K562 (cell line): Measurements from ENCODE around the gene SPEM1. TPM values are rescaled to one million over a fixed set of nuclear protein-coding genes. Genes with fewer than 3 reads are reported as not detected.

Experiments used
- ATAC-seq: fragments of 200-7000 bp; cut with Tn5 transposase; 3 replicates; pipeline ENCODE4 v1.9.1; 2020; ENCODE audit warnings: moderate library complexity
- BruUV-seq: library from RNA; stranded (reverse); fragments of 400-500 nt; replicated peaks from 2 replicates; lab custom pipeline; 2021; lab: Mats Ljungman, UMichigan
- CTCF ChIA-PET: fragments of 300-600 bp; formaldehyde crosslinking; extraction: SDS; loops from one replicate; lab custom pipeline; 2021; ENCODE audit warnings: low intra/inter-chr PET ratio; lab: Yijun Ruan, JAX
- POLR2A ChIA-PET: fragments of 300-600, 350-650 bp; sonication (Branson Sonifier 250); formaldehyde crosslinking; extraction: SDS; loops from one replicate; lab custom pipeline; 2021; ENCODE audit warnings: antibody characterized with exemption, inconsistent platforms; lab: Yijun Ruan, JAX
- DNase-seq, 4 experiments: peaks; one replicate each; pipeline versions ENCODE4 v3.0.0 to v3.0.0-alpha.2; 2011 to 2018; ENCODE audit warnings: low spot score in 3 of 4, mixed read lengths in 3 of 4; ENCODE audit errors: extremely low read depth in 1 of 4
- FAIRE-seq: peaks from 2 replicates; lab custom pipeline; 2011; peaks lifted over from hg19 to GRCh38; lab: Jason Lieb, UNC
- H2AFZ ChIP-seq: 2 replicates; pipeline ENCODE4 v1.6.0; 2011; ENCODE audit warnings: low read depth, low read length, control low read depth, inconsistent platforms
- H3K27ac ChIP-seq: fragments of 200-600 bp; 3 replicates; pipeline ENCODE4 v1.8.0; 2011; ENCODE audit warnings: low read depth, mild to moderate bottlenecking, control low read depth, inconsistent platforms, low read length, moderate library complexity, mixed read lengths; ENCODE audit errors: extremely low read depth
- H3K27me3 ChIP-seq, 2 experiments: fragments of 300-600 bp in 1 of 2; 2 replicates in 1 of 2; 3 replicates in 1 of 2; pipeline versions ENCODE4 v1.6.0 to v1.8.0; 2011; ENCODE audit warnings: inconsistent platforms in 2 of 2, low read length in 2 of 2, mild to moderate bottlenecking in 1 of 2, mixed read lengths in 1 of 2, moderate library complexity in 1 of 2; ENCODE audit not compliant: control insufficient read depth in 2 of 2, insufficient read depth in 2 of 2
- H3K36me3 ChIP-seq: fragments of 300-600 bp; 3 replicates; pipeline ENCODE4 v1.8.0; 2011; ENCODE audit warnings: mild to moderate bottlenecking, low read length, inconsistent platforms; ENCODE audit not compliant: control insufficient read depth, insufficient read depth
- H3K4me1 ChIP-seq, 2 experiments: fragments of 200-600 bp in 1 of 2; replicated peaks in 1 of 2; 2 replicates in 1 of 2; 3 replicates in 1 of 2; pipeline versions ENCODE4 v1.5.1 to v1.8.0; 2011; ENCODE audit warnings: inconsistent platforms in 2 of 2, low read length in 2 of 2, mild to moderate bottlenecking in 1 of 2, mixed read lengths in 1 of 2, moderate library complexity in 1 of 2; ENCODE audit not compliant: control insufficient read depth in 2 of 2, insufficient read depth in 2 of 2
- H3K4me2 ChIP-seq: 2 replicates; pipeline ENCODE4 v1.6.1; 2011; ENCODE audit warnings: low read length, control low read depth, inconsistent platforms, mixed read lengths; ENCODE audit not compliant: insufficient read depth
- H3K4me3 ChIP-seq: fragments of 200-600 bp; sonication (generic), shearing (Covaris generic); 2 replicates; pipeline ENCODE4 v1.5.1; 2016; ENCODE audit warnings: control low read depth, inconsistent platforms
- H3K79me2 ChIP-seq: fragments of 200-600 bp; 3 replicates; pipeline ENCODE4 v1.8.0; 2011; ENCODE audit warnings: low read length, inconsistent platforms; ENCODE audit not compliant: control insufficient read depth, insufficient read depth
- H3K9ac ChIP-seq, 2 experiments: 2 replicates each; pipeline versions ENCODE4 v1.6.0 to v1.6.1; 2011; ENCODE audit warnings: low read depth in 2 of 2, low read length in 2 of 2, control low read depth in 1 of 2, inconsistent platforms in 1 of 2, mild to moderate bottlenecking in 1 of 2, mixed read lengths in 1 of 2; ENCODE audit not compliant: insufficient read depth in 1 of 2
- H3K9me1 ChIP-seq: one replicate; pipeline ENCODE4 v1.6.0; 2011; ENCODE audit warnings: inconsistent platforms, mild to moderate bottlenecking, low read length, moderate library complexity; ENCODE audit not compliant: control insufficient read depth, insufficient read depth
- H3K9me3 ChIP-seq: replicated peaks from 2 replicates; pipeline ENCODE4 v1.5.1; 2011; ENCODE audit warnings: low read depth, low read length, inconsistent platforms; ENCODE audit not compliant: control insufficient read depth, insufficient read depth
- H4K20me1 ChIP-seq: replicated peaks from 2 replicates; pipeline ENCODE4 v1.6.1; 2011; ENCODE audit warnings: low read length, inconsistent platforms, mixed read lengths; ENCODE audit not compliant: control insufficient read depth, insufficient read depth
- CAMTA2 ChIP-seq: fragments of 250-450 bp; sonication (Bioruptor Pico); conservative IDR thresholded peaks from 2 replicates; pipeline ENCODE4 v1.5.1; 2022
- CBFA2T3 ChIP-seq: fragments of 450-650 bp; IDR thresholded peaks from 2 replicates; pipeline ENCODE4 v1.6.1; 2017
- CREM ChIP-seq: IDR thresholded peaks from 2 replicates; pipeline ENCODE4 v1.6.1; 2014; ENCODE audit warnings: antibody characterized with exemption, low read depth
- MCM3 ChIP-seq: fragments of 450-650 bp; IDR thresholded peaks from 2 replicates; pipeline ENCODE4 v1.6.1; 2016
- RFX7 ChIP-seq: fragments of 250-450 bp; sonication (Bioruptor Pico); IDR thresholded peaks from 2 replicates; pipeline ENCODE4 v1.5.1; 2021; ENCODE audit warnings: mild to moderate bottlenecking
- SOX6 ChIP-seq: fragments of 450-650 bp; IDR thresholded peaks from 2 replicates; pipeline ENCODE4 v1.6.1; 2014; ENCODE audit warnings: mild to moderate bottlenecking
- TBP ChIP-seq: optimal IDR thresholded peaks from 2 replicates; pipeline ENCODE3; 2011; ENCODE audit warnings: low read depth, low read length, improper control_type of control experiment
- ZBTB26 ChIP-seq: fragments of 450-650 bp; formaldehyde crosslinking; IDR thresholded peaks from 2 replicates; pipeline ENCODE4 v1.4.0; 2022; ENCODE audit warnings: missing genetic modification characterization
- ZNF212 ChIP-seq: fragments of 450-650 bp; formaldehyde crosslinking; IDR thresholded peaks from 2 replicates; pipeline ENCODE4 v1.4.0; 2020; ENCODE audit warnings: mild to moderate bottlenecking
- ZNF239 ChIP-seq: fragments of 250-450 bp; sonication (Bioruptor Pico); IDR thresholded peaks from 2 replicates; pipeline ENCODE4 v1.4.0; 2020; ENCODE audit warnings: mild to moderate bottlenecking
- WGBS: fragments of 100-300 bp; shearing (Covaris generic); methylation state at CpG from one replicate; pipeline ENCODE4 v1.1.6; 2016; ENCODE audit warnings: low coverage, mixed read lengths; ENCODE audit not compliant: insufficient coverage; ENCODE audit errors: missing lambda C conversion rate; 5-methylcytosine and 5-hydroxymethylcytosine counted together
- in situ Hi-C: fragments of 300-500 bp; cut with MboI; formaldehyde crosslinking; loops from 4 replicates; pipeline ENCODE4 v1.15.0; 2018; ENCODE audit warnings: inconsistent platforms, mixed read lengths
- intact Hi-C: fragments of 100-400 bp; cut with micrococcal nuclease; formaldehyde crosslinking; loops from 2 replicates; pipeline ENCODE4 v1.14.2; 2022
- polyA plus RNA-seq, 8 experiments: library from polyadenylated mRNA; depleted of rRNA in 4 of 8; stranded (reverse) in 5 of 8; unstranded in 3 of 8; fragments of >200 nt; fragmentation: Nextera tagmentation in 2 of 8; fragmentation: Illumina TruSeq in 1 of 8; extraction: Ambion mirVana in 2 of 8; extraction: Trizol in 1 of 8; gene quantifications; 2 replicates each; pipeline versions ENCODE4 v1.2.1 to v1.2.3, GENCODE V29; 2011 to 2014; ENCODE audit warnings: inconsistent platforms in 1 of 8, missing spikeins in 1 of 8
- total RNA-seq, 7 experiments: library from RNA; depleted of rRNA in 6 of 7; stranded (reverse); fragments of >200 nt in 6 of 7; fragmentation: Illumina TruSeq in 2 of 7; extraction: Trizol in 2 of 7; gene quantifications; 2 replicates each; pipeline versions ENCODE4 v1.2.1 to v1.2.3, GENCODE V29; 2011 to 2021; ENCODE audit warnings: low replicate concordance in 1 of 7
- TF ChIP-seq, protein P1 (sequence below): fragments of 250-450 bp; sonication (Bioruptor Pico); IDR thresholded peaks from 2 replicates; pipeline ENCODE4 v1.5.0; 2021; ENCODE audit warnings: mild to moderate bottlenecking, borderline replicate concordance
- TF ChIP-seq, protein P2 (sequence below): sonication (generic); formaldehyde crosslinking; IDR thresholded peaks from 2 replicates; pipeline ENCODE4 v1.8.0; 2022; ENCODE audit warnings: missing genetic modification reagents, mild to moderate bottlenecking, borderline replicate concordance
- TF ChIP-seq, protein P3 (sequence below): fragments of 250-450 bp; sonication (Bioruptor Pico); IDR thresholded peaks from 2 replicates; pipeline ENCODE4 v1.6.1; 2021; ENCODE audit warnings: mild to moderate bottlenecking
- TF ChIP-seq, protein P4 (sequence below): sonication (generic); formaldehyde crosslinking; IDR thresholded peaks from 2 replicates; pipeline ENCODE4 v1.8.0; 2022; ENCODE audit warnings: missing genetic modification reagents, mild to moderate bottlenecking, borderline replicate concordance

SPEM1 gene
- total and polyA plus RNA-seq, 9 of the 15 experiments (the other 6 are each of a cell fraction or from before 2014, with no cell fraction given) = not detected

GRCh38 chr17:7431231-7431630, 11.1 kb downstream of the SPEM1 start (continued):
- TF ChIP-seq, protein P1, sequence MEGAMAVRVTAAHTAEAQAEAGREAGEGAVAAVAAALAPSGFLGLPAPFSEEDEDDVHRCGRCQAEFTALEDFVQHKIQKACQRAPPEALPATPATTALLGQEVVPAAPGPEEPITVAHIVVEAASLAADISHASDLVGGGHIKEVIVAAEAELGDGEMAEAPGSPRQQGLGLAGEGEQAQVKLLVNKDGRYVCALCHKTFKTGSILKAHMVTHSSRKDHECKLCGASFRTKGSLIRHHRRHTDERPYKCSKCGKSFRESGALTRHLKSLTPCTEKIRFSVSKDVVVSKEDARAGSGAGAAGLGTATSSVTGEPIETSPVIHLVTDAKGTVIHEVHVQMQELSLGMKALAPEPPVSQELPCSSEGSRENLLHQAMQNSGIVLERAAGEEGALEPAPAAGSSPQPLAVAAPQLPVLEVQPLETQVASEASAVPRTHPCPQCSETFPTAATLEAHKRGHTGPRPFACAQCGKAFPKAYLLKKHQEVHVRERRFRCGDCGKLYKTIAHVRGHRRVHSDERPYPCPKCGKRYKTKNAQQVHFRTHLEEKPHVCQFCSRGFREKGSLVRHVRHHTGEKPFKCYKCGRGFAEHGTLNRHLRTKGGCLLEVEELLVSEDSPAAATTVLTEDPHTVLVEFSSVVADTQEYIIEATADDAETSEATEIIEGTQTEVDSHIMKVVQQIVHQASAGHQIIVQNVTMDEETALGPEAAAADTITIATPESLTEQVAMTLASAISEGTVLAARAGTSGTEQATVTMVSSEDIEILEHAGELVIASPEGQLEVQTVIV (CRISPR knock-in tag) = no peak
- TF ChIP-seq CREM (no peak), CBFA2T3 (no peak), SOX6 (no peak)

DNA sequence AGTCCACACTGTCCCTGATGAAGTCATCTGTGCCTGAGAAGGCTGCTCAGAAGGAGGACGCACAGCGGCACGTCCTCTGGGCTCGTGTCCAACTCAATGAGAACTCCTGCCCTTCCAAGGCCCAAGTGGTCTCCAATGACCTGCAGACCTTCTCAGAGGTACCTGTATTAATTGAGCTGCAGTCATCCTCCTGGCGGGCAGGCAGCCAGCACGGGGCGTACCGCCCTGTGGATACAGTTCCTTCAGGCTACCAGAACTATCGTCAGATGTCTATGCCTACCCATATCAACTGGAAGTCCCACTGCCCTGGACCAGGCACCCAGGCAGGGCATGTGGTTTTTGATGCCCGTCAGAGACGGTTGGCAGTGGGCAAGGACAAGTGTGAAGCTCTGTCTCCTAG, 12.2 kb downstream of the SPEM1 start:
- no peak for FAIRE-seq
- H3K4me2 ChIP-seq = no peak overlapping the region
- H3K4me1 ChIP-seq = peaks cover 5 to 26% of the 10 kb centered on the region in 2 experiments; a peak in 4 of 5 replicates
- H3K9me1 ChIP-seq = no peaks in the 10 kb centered on the region
- H3K27ac ChIP-seq = no peak overlapping the region
- no peaks in the 10 kb centered on the region for H4K20me1 ChIP-seq
- ChIA-PET POLR2A (no interaction called here), CTCF (no interaction called here)
- H3K9me3 ChIP-seq = no peaks in the 10 kb centered on the region
- no peak for DNase-seq
- peaks cover 7% of the 10 kb centered on the region; the same call in 2 of the 3 replicates for H3K79me2 ChIP-seq
- WGBS = 63% methylated on average over 11 of the region's 11 CpGs
- no peak overlapping the region for H3K9ac ChIP-seq
- H3K27me3 ChIP-seq = no peaks in the 10 kb centered on the region
- no TSS peak for BruUV-seq
- H3K4me3 ChIP-seq = no peak overlapping the region
- ATAC-seq = no peak
- intact Hi-C loops (no loop called here), in situ Hi-C loops (no loop called here)
- H3K36me3 ChIP-seq = no peaks in the 10 kb centered on the region
- no peak overlapping the region for H2AFZ ChIP-seq
- no peak for TF ChIP-seq RFX7
- TF ChIP-seq ZBTB26 (CRISPR knock-in tag) = no peak
- TF ChIP-seq, protein P2, sequence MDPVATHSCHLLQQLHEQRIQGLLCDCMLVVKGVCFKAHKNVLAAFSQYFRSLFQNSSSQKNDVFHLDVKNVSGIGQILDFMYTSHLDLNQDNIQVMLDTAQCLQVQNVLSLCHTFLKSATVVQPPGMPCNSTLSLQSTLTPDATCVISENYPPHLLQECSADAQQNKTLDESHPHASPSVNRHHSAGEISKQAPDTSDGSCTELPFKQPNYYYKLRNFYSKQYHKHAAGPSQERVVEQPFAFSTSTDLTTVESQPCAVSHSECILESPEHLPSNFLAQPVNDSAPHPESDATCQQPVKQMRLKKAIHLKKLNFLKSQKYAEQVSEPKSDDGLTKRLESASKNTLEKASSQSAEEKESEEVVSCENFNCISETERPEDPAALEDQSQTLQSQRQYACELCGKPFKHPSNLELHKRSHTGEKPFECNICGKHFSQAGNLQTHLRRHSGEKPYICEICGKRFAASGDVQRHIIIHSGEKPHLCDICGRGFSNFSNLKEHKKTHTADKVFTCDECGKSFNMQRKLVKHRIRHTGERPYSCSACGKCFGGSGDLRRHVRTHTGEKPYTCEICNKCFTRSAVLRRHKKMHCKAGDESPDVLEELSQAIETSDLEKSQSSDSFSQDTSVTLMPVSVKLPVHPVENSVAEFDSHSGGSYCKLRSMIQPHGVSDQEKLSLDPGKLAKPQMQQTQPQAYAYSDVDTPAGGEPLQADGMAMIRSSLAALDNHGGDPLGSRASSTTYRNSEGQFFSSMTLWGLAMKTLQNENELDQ = no peak
- TF ChIP-seq ZNF239 (CRISPR knock-in tag) = no peak
- TF ChIP-seq, protein P3, sequence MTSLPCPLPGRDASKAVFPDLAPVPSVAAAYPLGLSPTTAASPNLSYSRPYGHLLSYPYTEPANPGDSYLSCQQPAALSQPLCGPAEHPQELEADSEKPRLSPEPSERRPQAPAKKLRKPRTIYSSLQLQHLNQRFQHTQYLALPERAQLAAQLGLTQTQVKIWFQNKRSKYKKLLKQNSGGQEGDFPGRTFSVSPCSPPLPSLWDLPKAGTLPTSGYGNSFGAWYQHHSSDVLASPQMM (CRISPR knock-in tag) = no peak
- TF ChIP-seq TBP = no peak
- TF ChIP-seq, protein P4, sequence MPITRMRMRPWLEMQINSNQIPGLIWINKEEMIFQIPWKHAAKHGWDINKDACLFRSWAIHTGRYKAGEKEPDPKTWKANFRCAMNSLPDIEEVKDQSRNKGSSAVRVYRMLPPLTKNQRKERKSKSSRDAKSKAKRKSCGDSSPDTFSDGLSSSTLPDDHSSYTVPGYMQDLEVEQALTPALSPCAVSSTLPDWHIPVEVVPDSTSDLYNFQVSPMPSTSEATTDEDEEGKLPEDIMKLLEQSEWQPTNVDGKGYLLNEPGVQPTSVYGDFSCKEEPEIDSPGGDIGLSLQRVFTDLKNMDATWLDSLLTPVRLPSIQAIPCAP (CRISPR knock-in tag) = no peak
- no peak for TF ChIP-seq MCM3
- no peak for TF ChIP-seq ZNF212 (CRISPR knock-in tag)
- TF ChIP-seq CAMTA2 = no peak
